IPS-15b (cell line): ENCODE measurements around the gene NME4.

Experiments
- H3K27me3 ChIP-seq: one replicate; pipeline ENCODE4 v1.6.1; 2013; ENCODE audit warnings: low read length; ENCODE audit not compliant: control insufficient read depth, insufficient read depth
- H3K36me3 ChIP-seq: one replicate; pipeline ENCODE4 v1.6.1; 2013; ENCODE audit warnings: low read length; ENCODE audit not compliant: control insufficient read depth, insufficient read depth
- H3K4me1 ChIP-seq: one replicate; pipeline ENCODE4 v1.6.1; 2013; ENCODE audit warnings: mild to moderate bottlenecking, low read length; ENCODE audit not compliant: control insufficient read depth, insufficient read depth
- H3K4me3 ChIP-seq: one replicate; pipeline ENCODE4 v1.5.1; 2013; ENCODE audit warnings: low read depth, low read length
- H3K9ac ChIP-seq: one replicate; pipeline ENCODE4 v1.6.1; 2013; ENCODE audit warnings: low read depth, mild to moderate bottlenecking, low read length
- H3K9me3 ChIP-seq: one replicate; pipeline ENCODE4 v1.6.1; 2013; ENCODE audit warnings: mild to moderate bottlenecking, low read length; ENCODE audit not compliant: control insufficient read depth, insufficient read depth

Gene NME4

GRCh38 chr16:397736-398332, 835 bp downstream of the NME4 start:
- no peaks in the 10 kb centered on the region for H3K27me3 ChIP-seq
- peaks cover 9% of the 10 kb centered on the region for H3K36me3 ChIP-seq
- no peaks in the 10 kb centered on the region for H3K9me3 ChIP-seq
- no peak overlapping the region for H3K4me3 ChIP-seq
- H3K4me1 ChIP-seq, result peaks cover 7% of the 10 kb centered on the region
- peak overlapping the region; percentile 13 for H3K9ac ChIP-seq

GRCh38 chr16:398561-399339, 1.8 kb downstream of the NME4 start:
- Histone ChIP-seq H3K27me3 (no peaks in the 10 kb centered on the region), H3K4me3 (no peak overlapping the region), H3K36me3 (peaks cover 9% of the 10 kb centered on the region), H3K9me3 (no peaks in the 10 kb centered on the region), H3K4me1 (peaks cover 7% of the 10 kb centered on the region), H3K9ac (no peak overlapping the region)

GRCh38 chr16:399340-400019, 2.5 kb downstream of the NME4 start:
- Histone ChIP-seq H3K27me3 (no peaks in the 10 kb centered on the region), H3K4me3 (no peak overlapping the region), H3K36me3 (peaks cover 9% of the 10 kb centered on the region), H3K9ac (no peak overlapping the region), H3K9me3 (no peaks in the 10 kb centered on the region), H3K4me1 (peaks cover 7% of the 10 kb centered on the region)

GRCh38 chr16:400061-400591, 3.1 kb downstream of the NME4 start:
- Histone ChIP-seq H3K27me3 (no peaks in the 10 kb centered on the region), H3K9ac (no peak overlapping the region), H3K9me3 (no peaks in the 10 kb centered on the region), H3K36me3 (peaks cover 9% of the 10 kb centered on the region), H3K4me1 (peaks cover 7% of the 10 kb centered on the region), H3K4me3 (peak overlapping the region; percentile 68)

GRCh38 chr16:401468-402348, 4.7 kb downstream of the NME4 start, which contains the start of gene DECR2:
DECR2 (plus strand) TSS chr16:401885; CDS start chr16:401964, 79 bp downstream.
- H3K9me3 ChIP-seq, result no peaks in the 10 kb centered on the region
- H3K27me3 ChIP-seq, result no peaks in the 10 kb centered on the region
- H3K4me3 ChIP-seq, result peak within 1 kb of the TSS; percentile 68
- peak within 1 kb of the TSS; percentile 65 for H3K9ac ChIP-seq
- peaks cover 3% of the 10 kb centered on the region for H3K4me1 ChIP-seq
- H3K36me3 ChIP-seq, result peaks cover 9% of the 10 kb centered on the region

- H3K9me3 ChIP-seq, result no peaks in the 10 kb centered on the region
- H3K4me3 ChIP-seq, result no peak overlapping the region
- peaks cover 3% of the 10 kb centered on the region for H3K4me1 ChIP-seq
- peaks cover 7% of the 10 kb centered on the region for H3K36me3 ChIP-seq
- no peaks in the 10 kb centered on the region for H3K27me3 ChIP-seq
- no peak overlapping the region for H3K9ac ChIP-seq
Observed at GRCh38 chr16:404971-405486, 8.0 kb downstream of the NME4 start.

- Histone ChIP-seq H3K4me3 (no peak overlapping the region), H3K27me3 (no peaks in the 10 kb centered on the region), H3K9ac (no peak overlapping the region), H3K36me3 (peaks cover 10% of the 10 kb centered on the region), H3K9me3 (no peaks in the 10 kb centered on the region), H3K4me1 (no peaks in the 10 kb centered on the region)
Observed at GRCh38 chr16:405548-406506, 8.8 kb downstream of the NME4 start.

GRCh38 chr16:407253-407652, 10.3 kb downstream of the NME4 start:
- Histone ChIP-seq H3K9me3 (no peaks in the 10 kb centered on the region), H3K27me3 (no peaks in the 10 kb centered on the region), H3K4me3 (no peak overlapping the region), H3K36me3 (peaks cover 19% of the 10 kb centered on the region), H3K4me1 (no peaks in the 10 kb centered on the region), H3K9ac (no peak overlapping the region)

GRCh38 chr16:410516-411178, 13.6 kb downstream of the NME4 start:
- no peak overlapping the region for H3K9ac ChIP-seq
- H3K36me3 ChIP-seq, result peaks cover 19% of the 10 kb centered on the region
- no peaks in the 10 kb centered on the region for H3K27me3 ChIP-seq
- no peaks in the 10 kb centered on the region for H3K9me3 ChIP-seq
- H3K4me1 ChIP-seq, result no peaks in the 10 kb centered on the region
- no peak overlapping the region for H3K4me3 ChIP-seq
